ENCODE measurements around the gene ZBTB47. TPM values are rescaled to one million over a fixed set of nuclear protein-coding genes. Genes with fewer than 3 reads are reported as not detected.

ZBTB47 gene
- total and polyA plus RNA-seq, 2 donors (not counting 3 experiments of a cell fraction or from before 2014, with no cell fraction given) = 10.6 to 14.5 TPM

DNA sequence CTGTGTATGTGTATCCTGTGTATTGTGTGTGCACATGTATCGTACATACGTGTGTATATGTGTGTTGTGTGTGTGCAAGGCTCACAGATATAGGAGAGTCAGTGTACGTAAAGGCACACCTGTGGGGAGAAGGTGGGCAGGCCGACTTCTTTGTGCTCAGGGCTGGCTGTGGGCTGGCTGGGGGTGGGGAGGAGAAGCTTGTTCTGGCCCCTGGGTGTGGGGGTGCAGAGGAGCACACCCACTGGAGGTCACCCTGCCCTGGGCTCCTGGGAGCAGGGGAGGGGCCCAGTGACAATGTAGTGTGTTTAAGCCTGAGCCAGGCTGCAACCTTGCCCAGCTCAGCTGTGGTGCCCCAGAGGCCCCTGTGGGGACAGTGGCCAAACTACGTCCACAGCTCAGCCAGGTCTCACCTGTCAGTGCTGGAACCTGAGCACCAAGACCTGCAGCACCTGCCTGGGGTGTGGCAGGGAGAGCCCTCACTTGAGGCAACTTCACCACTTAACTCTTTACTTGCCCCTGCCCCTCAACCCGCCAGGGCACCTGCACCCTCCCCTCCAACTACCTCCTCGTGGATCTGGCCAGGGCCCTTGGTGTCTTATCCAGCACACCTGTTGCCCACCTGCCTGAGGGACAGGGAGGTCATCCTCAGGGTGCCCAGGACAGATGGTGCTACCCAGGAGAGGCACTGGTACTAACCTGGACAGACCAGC is 51.7 kb downstream of the ZBTB47 start:
- TF ChIP-seq GATA2 (IDR thresholded peaks at IDR 0.05; ENCODE audit: insufficient read depth, insufficient read length, low read depth, low read length) (no peak), POLR2A (IDR thresholded peaks at IDR 0.05; ENCODE audit: low read depth, low read length) (no peak), EZH2 (IDR thresholded peaks at IDR 0.05; ENCODE audit: borderline replicate concordance, low read depth, low read length, severe bottlenecking) (no peak), MYC (IDR thresholded peaks at IDR 0.05; ENCODE audit: low read depth, low read length) (no peak), POLR2AphosphoS5 (IDR thresholded peaks at IDR 0.05; ENCODE audit: insufficient read depth, low read depth, low read length) (no peak), FOS (IDR thresholded peaks at IDR 0.05; ENCODE audit: borderline replicate concordance, insufficient read depth, low read length) (no peak), JUN (IDR thresholded peaks at IDR 0.05; ENCODE audit: borderline replicate concordance, insufficient read depth, insufficient read length, low read depth) (no peak)
- TF ChIP-seq, protein P1, sequence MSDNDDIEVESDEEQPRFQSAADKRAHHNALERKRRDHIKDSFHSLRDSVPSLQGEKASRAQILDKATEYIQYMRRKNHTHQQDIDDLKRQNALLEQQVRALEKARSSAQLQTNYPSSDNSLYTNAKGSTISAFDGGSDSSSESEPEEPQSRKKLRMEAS (IDR thresholded peaks at IDR 0.05; ENCODE audit: insufficient read depth, insufficient read length) = no peak
- TF ChIP-seq, protein P2, sequence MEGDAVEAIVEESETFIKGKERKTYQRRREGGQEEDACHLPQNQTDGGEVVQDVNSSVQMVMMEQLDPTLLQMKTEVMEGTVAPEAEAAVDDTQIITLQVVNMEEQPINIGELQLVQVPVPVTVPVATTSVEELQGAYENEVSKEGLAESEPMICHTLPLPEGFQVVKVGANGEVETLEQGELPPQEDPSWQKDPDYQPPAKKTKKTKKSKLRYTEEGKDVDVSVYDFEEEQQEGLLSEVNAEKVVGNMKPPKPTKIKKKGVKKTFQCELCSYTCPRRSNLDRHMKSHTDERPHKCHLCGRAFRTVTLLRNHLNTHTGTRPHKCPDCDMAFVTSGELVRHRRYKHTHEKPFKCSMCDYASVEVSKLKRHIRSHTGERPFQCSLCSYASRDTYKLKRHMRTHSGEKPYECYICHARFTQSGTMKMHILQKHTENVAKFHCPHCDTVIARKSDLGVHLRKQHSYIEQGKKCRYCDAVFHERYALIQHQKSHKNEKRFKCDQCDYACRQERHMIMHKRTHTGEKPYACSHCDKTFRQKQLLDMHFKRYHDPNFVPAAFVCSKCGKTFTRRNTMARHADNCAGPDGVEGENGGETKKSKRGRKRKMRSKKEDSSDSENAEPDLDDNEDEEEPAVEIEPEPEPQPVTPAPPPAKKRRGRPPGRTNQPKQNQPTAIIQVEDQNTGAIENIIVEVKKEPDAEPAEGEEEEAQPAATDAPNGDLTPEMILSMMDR (IDR thresholded peaks at IDR 0.05; ENCODE audit: extremely low read depth in 1 of 2, insufficient read depth in 1 of 2, low read depth in 1 of 2, low read length in 2 of 2) = no peak
- no TSS peak for BruUV-seq (replicated peaks)
- intact Hi-C loops (cut with micrococcal nuclease) = no loop called here
- Histone ChIP-seq H3K9me3 (replicated peaks; ENCODE audit: control insufficient read depth, insufficient read depth, low read length) (no peaks in the 10 kb centered on the region), H3K79me2 (ENCODE audit: control insufficient read depth, insufficient read depth, low read length) (no peaks in the 10 kb centered on the region), H3K36me3 (ENCODE audit: control insufficient read depth in 2 of 2, extremely low read depth in 1 of 2, insufficient read depth in 2 of 2, low read length in 2 of 2) (no peaks in the 10 kb centered on the region), H3K4me3 (replicated peaks in 1 of 3; ENCODE audit: insufficient read depth in 1 of 3, low read depth in 1 of 3, low read length in 3 of 3) (no peak overlapping the region), H3K4me1 (ENCODE audit: control insufficient read depth, extremely low read depth, insufficient read depth, low read length) (no peaks in the 10 kb centered on the region), H3K9me1 (replicated peaks; ENCODE audit: control insufficient read depth, extremely low read depth, insufficient read depth, low read length) (no peaks in the 10 kb centered on the region), H3K9ac (replicated peaks; ENCODE audit: extremely low read depth, insufficient read depth, low read length) (no peak overlapping the region), H2AFZ (ENCODE audit: low read depth, low read length) (no peak overlapping the region), H3K4me2 (ENCODE audit: insufficient read depth, low read length) (no peak overlapping the region), H4K20me1 (replicated peaks; ENCODE audit: control insufficient read depth, extremely low read depth, insufficient read depth, low read length) (no peaks in the 10 kb centered on the region), H3K27me3 (ENCODE audit: control insufficient read depth in 2 of 2, insufficient read depth in 2 of 2, low read length in 2 of 2) (no peaks in the 10 kb centered on the region), H3K27ac (ENCODE audit: insufficient read depth, low read depth, low read length) (no peak overlapping the region)
- ChIA-PET CTCF (interaction anchor here (1.6 kb wide), 1 partner anchor 37 kb away, joined by 5 read pairs; no protein-coding TSS in a partner anchor), POLR2A (no interaction called here)
- dilution Hi-C loops (cut with MboI; ENCODE audit: extremely low pct_ligation_motif_present, low sequenced_read_pairs) = no loop called here
- FAIRE-seq (no peak), DNase-seq (ENCODE audit: low read depth, low spot score) (no peak)
